Stomach smooth muscle (tissue), 2 donors: ENCODE results near the gene KRTAP10-5.

Source experiments
- H3K27ac ChIP-seq: one replicate; pipeline ENCODE4 v1.7.0; 2013; ENCODE audit warnings: mild to moderate bottlenecking, low read length, inconsistent platforms
- H3K27me3 ChIP-seq, 2 donors: one replicate each; pipeline ENCODE4 v1.7.0; 2013; ENCODE audit warnings: low read length in 2 of 2; ENCODE audit not compliant: insufficient read depth in 2 of 2, control insufficient read depth in 1 of 2
- H3K36me3 ChIP-seq, 2 donors: one replicate each; pipeline ENCODE4 v1.7.0; 2013; ENCODE audit warnings: low read length in 2 of 2; ENCODE audit not compliant: control insufficient read depth in 2 of 2, insufficient read depth in 2 of 2
- H3K4me1 ChIP-seq: one replicate; pipeline ENCODE4 v1.7.0; 2013; ENCODE audit warnings: low read length; ENCODE audit not compliant: control insufficient read depth, insufficient read depth
- H3K4me3 ChIP-seq, 2 donors: one replicate each; pipeline ENCODE4 v1.7.0; 2013; ENCODE audit warnings: low read length in 2 of 2
- H3K9ac ChIP-seq, 2 donors: one replicate each; pipeline ENCODE4 v1.7.0; 2013; ENCODE audit warnings: low read length in 2 of 2, mild to moderate bottlenecking in 1 of 2
- H3K9me3 ChIP-seq, 2 donors: one replicate each; pipeline ENCODE4 v1.7.0; 2013; ENCODE audit warnings: low read length in 2 of 2; ENCODE audit not compliant: control insufficient read depth in 2 of 2
- donor health status: healthy.
- donor health status: Pancreatic carcinoma.

KRTAP10-5 gene

GRCh38 chr21:44590311-44590721 is 9.9 kb upstream of the KRTAP10-5 start:
- no peaks in the 10 kb centered on the region for H3K4me1 ChIP-seq
- peaks cover 0 to 2% of the 10 kb centered on the region in 2 donors for H3K9me3 ChIP-seq
- H3K4me3 ChIP-seq: no peak overlapping the region
- no peak overlapping the region for H3K9ac ChIP-seq
- peaks cover 14 to 17% of the 10 kb centered on the region in 2 donors for H3K27me3 ChIP-seq
- no peaks in the 10 kb centered on the region for H3K36me3 ChIP-seq
- no peak overlapping the region for H3K27ac ChIP-seq

GRCh38 chr21:44589586-44590305 is 9.3 kb upstream of the KRTAP10-5 start:
- Histone ChIP-seq H3K9ac (no peak overlapping the region), H3K36me3 (no peaks in the 10 kb centered on the region), H3K4me3 (no peak overlapping the region), H3K9me3 (peaks cover 0 to 3% of the 10 kb centered on the region in 2 donors), H3K27ac (no peak overlapping the region), H3K4me1 (no peaks in the 10 kb centered on the region), H3K27me3 (peaks cover 16 to 17% of the 10 kb centered on the region in 2 donors)

- no peak overlapping the region for H3K27ac ChIP-seq
- H3K9me3 ChIP-seq: peaks cover 0 to 3% of the 10 kb centered on the region in 2 donors
- H3K4me3 ChIP-seq: no peak overlapping the region
- no peaks in the 10 kb centered on the region for H3K4me1 ChIP-seq
- H3K9ac ChIP-seq: no peak overlapping the region
- H3K36me3 ChIP-seq: no peaks in the 10 kb centered on the region
- H3K27me3 ChIP-seq: peaks cover 16 to 19% of the 10 kb centered on the region in 2 donors
Observed at GRCh38 chr21:44589094-44589493, 8.7 kb upstream of the KRTAP10-5 start.

- Histone ChIP-seq H3K27ac (no peak overlapping the region), H3K9ac (no peak overlapping the region), H3K4me3 (no peak overlapping the region), H3K36me3 (no peaks in the 10 kb centered on the region), H3K27me3 (peaks cover 14 to 20% of the 10 kb centered on the region in 2 donors), H3K9me3 (peaks cover 0 to 3% of the 10 kb centered on the region in 2 donors), H3K4me1 (no peaks in the 10 kb centered on the region)
Observed at GRCh38 chr21:44585892-44586291, 5.5 kb upstream of the KRTAP10-5 start.

GRCh38 chr21:44583800-44584147 is 3.4 kb upstream of the KRTAP10-5 start:
- no peak overlapping the region for H3K27ac ChIP-seq
- H3K9me3 ChIP-seq: peaks cover 0 to 3% of the 10 kb centered on the region in 2 donors
- H3K4me3 ChIP-seq: no peak overlapping the region
- H3K4me1 ChIP-seq: no peaks in the 10 kb centered on the region
- H3K36me3 ChIP-seq: no peaks in the 10 kb centered on the region
- peaks cover 8 to 14% of the 10 kb centered on the region in 2 donors for H3K27me3 ChIP-seq
- H3K9ac ChIP-seq: no peak overlapping the region

GRCh38 chr21:44583089-44583799 is 2.8 kb upstream of the KRTAP10-5 start:
- no peaks in the 10 kb centered on the region for H3K4me1 ChIP-seq
- peaks cover 8 to 14% of the 10 kb centered on the region in 2 donors for H3K27me3 ChIP-seq
- peaks cover 3% of the 10 kb centered on the region in 2 donors for H3K9me3 ChIP-seq
- no peaks in the 10 kb centered on the region for H3K36me3 ChIP-seq
- no peak overlapping the region for H3K9ac ChIP-seq
- no peak overlapping the region for H3K4me3 ChIP-seq
- H3K27ac ChIP-seq: no peak overlapping the region

GRCh38 chr21:44582055-44582454 is 1.7 kb upstream of the KRTAP10-5 start:
- Histone ChIP-seq H3K4me3 (no peak overlapping the region), H3K27ac (no peak overlapping the region), H3K4me1 (no peaks in the 10 kb centered on the region), H3K9me3 (peaks cover 3 to 10% of the 10 kb centered on the region in 2 donors), H3K9ac (no peak overlapping the region), H3K27me3 (peaks cover 8 to 14% of the 10 kb centered on the region in 2 donors), H3K36me3 (no peaks in the 10 kb centered on the region)

- no peak overlapping the region for H3K4me3 ChIP-seq
- H3K9ac ChIP-seq: no peak overlapping the region
- H3K27me3 ChIP-seq: peaks cover 8 to 10% of the 10 kb centered on the region in 2 donors
- no peaks in the 10 kb centered on the region for H3K36me3 ChIP-seq
- H3K9me3 ChIP-seq: peaks cover 5 to 16% of the 10 kb centered on the region in 2 donors
- no peaks in the 10 kb centered on the region for H3K4me1 ChIP-seq
- no peak overlapping the region for H3K27ac ChIP-seq
Observed at GRCh38 chr21:44581158-44581557, 754 bp upstream of the KRTAP10-5 start.

- Histone ChIP-seq H3K27ac (no peak overlapping the region), H3K4me1 (no peaks in the 10 kb centered on the region), H3K9ac (no peak overlapping the region), H3K36me3 (no peaks in the 10 kb centered on the region), H3K27me3 (peaks cover 4 to 6% of the 10 kb centered on the region in 2 donors), H3K4me3 (no peak overlapping the region), H3K9me3 (peaks cover 2 to 24% of the 10 kb centered on the region in 2 donors)
Observed at GRCh38 chr21:44579833-44580144, 615 bp downstream of the KRTAP10-5 start.

- H3K4me1 ChIP-seq: no peaks in the 10 kb centered on the region
- H3K36me3 ChIP-seq: no peaks in the 10 kb centered on the region
- H3K4me3 ChIP-seq: no peak overlapping the region
- H3K9me3 ChIP-seq: peaks cover 2 to 24% of the 10 kb centered on the region in 2 donors
- H3K27me3 ChIP-seq: peaks cover 4 to 7% of the 10 kb centered on the region in 2 donors
- H3K9ac ChIP-seq: no peak overlapping the region
- H3K27ac ChIP-seq: no peak overlapping the region
Observed at GRCh38 chr21:44579056-44579832, 1.2 kb downstream of the KRTAP10-5 start.
